ENCODE measurements around the gene CACNA1S. TPM values are rescaled to one million over a fixed set of nuclear protein-coding genes. Genes with fewer than 3 reads are reported as not detected.

The CACNA1S gene
- total RNA-seq, 1 donor from 2014 or later: 0.08 TPM

GRCh38 chr1:201143726-201144635 lies 31.8 kb upstream of the CACNA1S start:
- Mint-ChIP-seq H3K4me1 (ENCODE audit: unreplicated experiment) (peaks cover 3% of the 10 kb centered on the region), H3K4me3 (ENCODE audit: unreplicated experiment) (peak overlapping the region; percentile 21), H3K36me3 (ENCODE audit: low read depth, unreplicated experiment) (peaks cover 76% of the 10 kb centered on the region), H3K9me3 (ENCODE audit: unreplicated experiment) (no peaks in the 10 kb centered on the region), H3K27ac (ENCODE audit: unreplicated experiment) (no peak overlapping the region), H3K27me3 (ENCODE audit: unreplicated experiment) (peaks cover 13% of the 10 kb centered on the region)
- DNase-seq (ENCODE audit: low spot score): no peak
- TF ChIP-seq, protein P1, sequence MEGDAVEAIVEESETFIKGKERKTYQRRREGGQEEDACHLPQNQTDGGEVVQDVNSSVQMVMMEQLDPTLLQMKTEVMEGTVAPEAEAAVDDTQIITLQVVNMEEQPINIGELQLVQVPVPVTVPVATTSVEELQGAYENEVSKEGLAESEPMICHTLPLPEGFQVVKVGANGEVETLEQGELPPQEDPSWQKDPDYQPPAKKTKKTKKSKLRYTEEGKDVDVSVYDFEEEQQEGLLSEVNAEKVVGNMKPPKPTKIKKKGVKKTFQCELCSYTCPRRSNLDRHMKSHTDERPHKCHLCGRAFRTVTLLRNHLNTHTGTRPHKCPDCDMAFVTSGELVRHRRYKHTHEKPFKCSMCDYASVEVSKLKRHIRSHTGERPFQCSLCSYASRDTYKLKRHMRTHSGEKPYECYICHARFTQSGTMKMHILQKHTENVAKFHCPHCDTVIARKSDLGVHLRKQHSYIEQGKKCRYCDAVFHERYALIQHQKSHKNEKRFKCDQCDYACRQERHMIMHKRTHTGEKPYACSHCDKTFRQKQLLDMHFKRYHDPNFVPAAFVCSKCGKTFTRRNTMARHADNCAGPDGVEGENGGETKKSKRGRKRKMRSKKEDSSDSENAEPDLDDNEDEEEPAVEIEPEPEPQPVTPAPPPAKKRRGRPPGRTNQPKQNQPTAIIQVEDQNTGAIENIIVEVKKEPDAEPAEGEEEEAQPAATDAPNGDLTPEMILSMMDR (IDR thresholded peaks at IDR 0.05; ENCODE audit: unreplicated experiment): no peak

DNA sequence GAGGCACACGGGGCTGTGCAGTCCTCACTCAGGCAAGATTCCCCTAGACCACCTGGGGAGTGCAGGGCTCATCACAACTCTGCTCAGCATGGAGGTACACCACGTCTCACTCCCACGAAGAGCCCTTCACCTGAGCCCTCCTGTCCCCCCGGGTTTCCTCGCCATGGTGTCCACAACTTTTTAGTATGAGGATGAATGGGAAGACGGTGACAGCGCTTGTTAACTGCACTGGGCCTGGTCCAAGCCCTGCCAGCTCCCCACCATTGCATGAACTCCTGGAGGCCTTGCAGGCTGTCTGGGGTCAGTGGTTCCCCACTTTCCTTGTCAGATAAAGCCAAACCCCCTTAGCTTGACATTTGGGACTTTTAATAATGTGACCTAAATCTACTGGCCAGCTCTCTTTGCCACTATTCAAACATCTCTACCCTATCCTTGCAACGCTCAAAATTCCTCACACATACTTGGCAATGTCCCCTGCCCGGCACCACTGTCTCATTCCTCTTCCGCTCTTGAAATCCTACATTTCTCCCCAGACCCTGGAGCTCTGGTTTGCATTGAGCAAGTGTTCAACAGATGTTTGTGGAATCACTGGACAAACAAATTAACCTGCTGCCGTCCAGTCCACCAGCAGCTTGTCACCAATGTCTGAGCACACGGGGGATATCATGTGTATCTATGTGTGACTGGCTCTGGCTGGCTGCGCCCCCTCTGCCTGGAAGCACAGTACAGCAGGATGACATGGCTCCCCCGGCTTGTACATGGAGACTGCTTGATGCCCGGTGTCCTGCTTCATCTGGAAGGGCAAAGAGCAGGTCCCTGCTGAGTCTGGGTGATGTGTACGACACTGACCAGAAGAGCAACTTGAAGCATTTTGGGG lies 30.9 kb upstream of the CACNA1S start:
- Mint-ChIP-seq H3K9me3 (ENCODE audit: unreplicated experiment) (no peaks in the 10 kb centered on the region), H3K27ac (ENCODE audit: unreplicated experiment) (no peak overlapping the region), H3K4me3 (ENCODE audit: unreplicated experiment) (peak overlapping the region; percentile 47), H3K27me3 (ENCODE audit: unreplicated experiment) (peaks cover 13% of the 10 kb centered on the region), H3K4me1 (ENCODE audit: unreplicated experiment) (peaks cover 3% of the 10 kb centered on the region), H3K36me3 (ENCODE audit: low read depth, unreplicated experiment) (peaks cover 75% of the 10 kb centered on the region)
- TF ChIP-seq, protein P1 (IDR thresholded peaks at IDR 0.05; ENCODE audit: unreplicated experiment): no peak
- no peak for DNase-seq (ENCODE audit: low spot score)

DNA sequence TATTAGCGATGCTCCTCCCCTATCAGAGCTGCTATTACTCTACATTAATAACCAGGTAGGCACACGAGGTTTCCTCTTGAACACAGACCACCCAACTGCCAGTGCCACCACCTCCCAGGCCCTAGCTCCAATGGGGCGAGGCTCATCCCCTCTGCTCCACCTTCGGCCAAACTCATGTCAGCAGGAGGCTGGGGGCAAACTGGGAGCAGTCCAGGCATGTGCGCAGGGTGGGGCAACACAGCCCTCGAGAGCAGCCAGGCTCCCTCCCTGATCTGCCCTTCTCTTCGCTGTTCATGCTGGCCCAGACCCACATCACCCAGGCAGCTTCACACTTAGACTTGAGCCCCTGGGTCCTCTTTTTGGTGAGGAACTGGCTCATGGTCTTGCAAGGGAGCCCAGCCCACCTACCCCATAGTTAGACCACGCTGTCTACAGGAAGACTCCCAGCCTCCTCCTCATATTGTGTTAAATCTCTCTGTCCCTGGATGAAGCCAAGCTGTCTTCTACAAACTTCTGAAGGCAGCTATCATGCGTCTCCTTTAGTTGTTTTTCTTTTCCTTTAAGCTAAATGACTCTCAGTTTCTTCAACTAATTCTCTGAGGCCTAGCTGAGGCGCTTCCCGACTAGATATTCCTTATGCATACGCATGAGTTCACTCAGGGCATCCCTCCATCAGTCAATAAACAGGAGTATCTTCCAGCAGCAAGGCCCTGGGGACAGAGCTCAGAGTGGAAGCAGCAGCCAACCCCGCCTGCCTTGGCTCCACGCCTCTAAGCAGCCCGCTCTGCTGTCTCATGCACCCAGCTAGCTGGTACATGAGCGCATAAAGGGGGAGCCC lies 30.0 kb upstream of the CACNA1S start:
- Mint-ChIP-seq H3K4me1 (ENCODE audit: unreplicated experiment) (peaks cover 8% of the 10 kb centered on the region), H3K27ac (ENCODE audit: unreplicated experiment) (no peak overlapping the region), H3K36me3 (ENCODE audit: low read depth, unreplicated experiment) (peaks cover 70% of the 10 kb centered on the region), H3K27me3 (ENCODE audit: unreplicated experiment) (peaks cover 12% of the 10 kb centered on the region), H3K4me3 (ENCODE audit: unreplicated experiment) (no peak overlapping the region), H3K9me3 (ENCODE audit: unreplicated experiment) (no peaks in the 10 kb centered on the region)
- no peak for DNase-seq (ENCODE audit: low spot score)
- TF ChIP-seq, protein P1 (IDR thresholded peaks at IDR 0.05; ENCODE audit: unreplicated experiment): no peak

GRCh38 chr1:201141418-201141817 lies 29.2 kb upstream of the CACNA1S start:
- Mint-ChIP-seq H3K27me3 (ENCODE audit: unreplicated experiment) (peaks cover 14% of the 10 kb centered on the region), H3K4me1 (ENCODE audit: unreplicated experiment) (peaks cover 15% of the 10 kb centered on the region), H3K4me3 (ENCODE audit: unreplicated experiment) (no peak overlapping the region), H3K36me3 (ENCODE audit: low read depth, unreplicated experiment) (peaks cover 65% of the 10 kb centered on the region), H3K27ac (ENCODE audit: unreplicated experiment) (no peak overlapping the region), H3K9me3 (ENCODE audit: unreplicated experiment) (no peaks in the 10 kb centered on the region)
- TF ChIP-seq, protein P1 (IDR thresholded peaks at IDR 0.05; ENCODE audit: unreplicated experiment): no peak
- DNase-seq (ENCODE audit: low spot score): no peak
